Measurements from ENCODE around the gene SLC22A31.
"Not testable (repeated sequence)": the region's sequence is repeated elsewhere in the genome, so short reads cannot be mapped to it uniquely, and the experiment has no call there.

SLC22A31 gene

GRCh38 chr16:89166696-89167424 is 33.5 kb downstream of the SLC22A31 start:
- no peak for TF ChIP-seq POLR2AphosphoS5 (IDR thresholded peaks at IDR 0.05; ENCODE audit: low read depth, low read length)
- DNase-seq (ENCODE audit: insufficient read length) (no peak), FAIRE-seq (no peak)

GRCh38 chr16:89165681-89165979 is 34.7 kb downstream of the SLC22A31 start:
- not testable (repeated sequence) for FAIRE-seq; DNase-seq (ENCODE audit: insufficient read length)

- TF ChIP-seq POLR2AphosphoS5 (IDR thresholded peaks at IDR 0.05; ENCODE audit: low read depth, low read length) (no peak), POLR2A (IDR thresholded peaks at IDR 0.05; ENCODE audit: low read depth, low read length) (no peak), TAF1 (IDR thresholded peaks at IDR 0.05; ENCODE audit: borderline replicate concordance, low read depth, low read length) (no peak)
- no peak for DNase-seq (ENCODE audit: insufficient read length)
- no peak for FAIRE-seq
These were observed 35.3 kb downstream of the SLC22A31 start for GRCh38 chr16:89164847-89165680.

- DNase-seq (ENCODE audit: insufficient read length) (no peak), FAIRE-seq (no peak)
- no peak for TF ChIP-seq POLR2A (IDR thresholded peaks at IDR 0.05; ENCODE audit: low read depth, low read length)
- no peak for TF ChIP-seq TAF1 (IDR thresholded peaks at IDR 0.05; ENCODE audit: borderline replicate concordance, low read depth, low read length)
- TF ChIP-seq POLR2AphosphoS5 (IDR thresholded peaks at IDR 0.05; ENCODE audit: low read depth, low read length): no peak
These were observed 35.9 kb downstream of the SLC22A31 start for GRCh38 chr16:89164436-89164835.

GRCh38 chr16:89163297-89163696 is 37.0 kb downstream of the SLC22A31 start:
- DNase-seq (ENCODE audit: insufficient read length) (no peak), FAIRE-seq (no peak)
- TF ChIP-seq TAF1 (IDR thresholded peaks at IDR 0.05; ENCODE audit: borderline replicate concordance, low read depth, low read length): no peak
- TF ChIP-seq POLR2AphosphoS5 (IDR thresholded peaks at IDR 0.05; ENCODE audit: low read depth, low read length): no peak
- no peak for TF ChIP-seq POLR2A (IDR thresholded peaks at IDR 0.05; ENCODE audit: low read depth, low read length)

GRCh38 chr16:89161763-89162713 is 38.3 kb downstream of the SLC22A31 start:
- DNase-seq (ENCODE audit: insufficient read length) (no peak), FAIRE-seq (no peak)
- TF ChIP-seq TAF1 (IDR thresholded peaks at IDR 0.05; ENCODE audit: borderline replicate concordance, low read depth, low read length) (no peak), POLR2A (IDR thresholded peaks at IDR 0.05; ENCODE audit: low read depth, low read length) (no peak), POLR2AphosphoS5 (IDR thresholded peaks at IDR 0.05; ENCODE audit: low read depth, low read length) (no peak)

GRCh38 chr16:89160977-89161701 is 39.2 kb downstream of the SLC22A31 start:
- TF ChIP-seq TAF1 (IDR thresholded peaks at IDR 0.05; ENCODE audit: borderline replicate concordance, low read depth, low read length) (no peak), POLR2A (IDR thresholded peaks at IDR 0.05; ENCODE audit: low read depth, low read length) (no peak), POLR2AphosphoS5 (IDR thresholded peaks at IDR 0.05; ENCODE audit: low read depth, low read length) (no peak)
- no peak for FAIRE-seq
- DNase-seq (ENCODE audit: insufficient read length): no peak

- TF ChIP-seq POLR2AphosphoS5 (IDR thresholded peaks at IDR 0.05; ENCODE audit: low read depth, low read length): no peak
- no peak for TF ChIP-seq TAF1 (IDR thresholded peaks at IDR 0.05; ENCODE audit: borderline replicate concordance, low read depth, low read length)
- TF ChIP-seq POLR2A (IDR thresholded peaks at IDR 0.05; ENCODE audit: low read depth, low read length): no peak
- FAIRE-seq: no peak
- DNase-seq (ENCODE audit: insufficient read length): no peak
These were observed 40.4 kb downstream of the SLC22A31 start for GRCh38 chr16:89159850-89160354.

- DNase-seq (ENCODE audit: insufficient read length) (no peak), FAIRE-seq (no peak)
- no peak for TF ChIP-seq POLR2A (IDR thresholded peaks at IDR 0.05; ENCODE audit: low read depth, low read length)
- TF ChIP-seq TAF1 (IDR thresholded peaks at IDR 0.05; ENCODE audit: borderline replicate concordance, low read depth, low read length): no peak
- TF ChIP-seq POLR2AphosphoS5 (IDR thresholded peaks at IDR 0.05; ENCODE audit: low read depth, low read length): no peak
These were observed 41.1 kb downstream of the SLC22A31 start for GRCh38 chr16:89159066-89159849.

GRCh38 chr16:89157778-89158177 is 42.6 kb downstream of the SLC22A31 start:
- TF ChIP-seq POLR2A (IDR thresholded peaks at IDR 0.05; ENCODE audit: low read depth, low read length): no peak
- no peak for TF ChIP-seq TAF1 (IDR thresholded peaks at IDR 0.05; ENCODE audit: borderline replicate concordance, low read depth, low read length)
- no peak for TF ChIP-seq POLR2AphosphoS5 (IDR thresholded peaks at IDR 0.05; ENCODE audit: low read depth, low read length)

More at GRCh38 chr16:89157778-89158177, 42.6 kb downstream of the SLC22A31 start:
- DNase-seq (ENCODE audit: insufficient read length) (no peak), FAIRE-seq (no peak)

Measured in GM12892 (cell line).